ENCODE measurements around the gene MPPED1.

MPPED1 gene

DNA sequence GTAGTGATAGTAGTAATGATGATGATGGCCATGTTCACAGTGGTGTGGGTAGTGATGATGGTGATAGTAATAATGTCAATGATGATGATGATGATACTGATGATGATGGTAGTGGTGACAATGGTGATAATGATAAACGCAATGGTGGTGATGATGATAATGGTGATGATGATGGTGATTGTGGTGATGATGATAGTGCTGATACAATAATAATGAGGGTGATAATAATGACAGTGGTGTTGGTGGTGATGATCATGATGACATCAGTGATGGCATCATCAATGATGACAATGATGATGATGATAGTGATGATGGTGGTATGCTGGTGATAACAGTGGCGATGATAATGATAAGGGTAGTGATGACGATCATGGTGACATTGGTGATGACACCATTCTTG lies 92.3 kb downstream of the MPPED1 start:
- no peak for DNase-seq

DNA sequence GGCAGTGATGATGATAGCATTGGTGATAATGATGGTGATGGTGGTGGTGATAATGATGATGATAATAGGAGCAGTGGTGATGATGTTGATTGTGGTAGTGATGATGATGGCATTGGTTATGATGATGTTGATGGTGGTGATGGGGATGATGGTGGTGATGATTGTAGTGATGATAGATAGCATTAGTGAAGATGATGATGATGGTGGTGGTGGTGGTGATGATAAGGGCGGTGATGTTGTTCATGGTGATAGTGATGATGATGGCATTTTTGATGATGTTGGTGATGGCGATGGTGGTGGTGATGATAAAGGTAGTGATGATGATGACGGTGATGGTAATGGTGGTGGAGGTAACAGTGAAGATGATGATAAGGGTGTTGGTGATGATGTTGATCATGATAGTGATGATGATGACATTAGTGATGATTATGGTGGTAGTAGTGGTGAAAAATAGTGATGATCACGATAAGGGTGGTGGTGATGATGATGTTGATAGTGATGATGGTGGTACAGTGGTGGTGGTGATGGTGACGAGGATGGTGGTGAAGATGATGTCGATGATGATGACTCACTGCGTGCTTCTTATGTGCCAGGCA lies 93.0 kb downstream of the MPPED1 start:
- no peak for DNase-seq

DNA sequence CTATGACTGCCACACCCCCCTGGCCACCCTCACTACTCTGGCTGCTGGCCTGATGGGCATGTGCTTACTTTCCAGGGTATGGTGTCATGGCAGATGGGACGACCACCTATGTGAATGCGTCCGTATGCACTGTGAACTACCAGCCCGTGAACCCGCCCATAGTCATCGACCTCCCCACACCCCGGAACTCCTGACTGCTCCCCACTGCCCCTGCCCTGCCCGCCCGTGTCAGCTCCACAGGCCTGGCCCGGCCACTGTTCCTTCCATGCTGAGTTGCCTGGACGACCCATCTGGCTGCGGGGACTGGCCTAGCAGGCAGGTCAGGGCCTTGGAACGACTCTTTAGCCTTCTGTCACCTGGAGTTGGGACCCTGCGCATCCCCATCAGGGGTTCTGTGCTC lies 93.6 kb downstream of the MPPED1 start:
- DNase-seq, result no peak

DNA sequence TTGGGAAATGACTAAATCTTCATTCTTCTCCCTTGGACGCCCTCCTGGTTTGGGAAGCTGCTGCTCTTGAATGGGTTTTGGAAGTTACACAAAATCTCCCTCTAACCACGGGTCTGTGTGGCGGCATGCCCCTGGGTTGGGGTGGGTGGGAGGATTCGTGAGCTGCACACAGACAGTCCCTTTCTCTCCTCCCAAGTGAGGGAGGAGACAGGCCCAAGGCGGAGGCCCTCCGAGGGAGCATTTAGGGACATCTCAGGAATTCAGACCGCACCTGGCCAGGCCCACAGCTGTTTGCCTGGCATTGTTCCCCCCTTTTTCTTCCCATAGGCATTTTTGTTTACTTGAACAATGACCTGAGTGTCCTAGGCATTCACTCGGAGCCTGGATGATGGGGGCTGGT lies 94.1 kb downstream of the MPPED1 start:
- no peak for DNase-seq

DNA sequence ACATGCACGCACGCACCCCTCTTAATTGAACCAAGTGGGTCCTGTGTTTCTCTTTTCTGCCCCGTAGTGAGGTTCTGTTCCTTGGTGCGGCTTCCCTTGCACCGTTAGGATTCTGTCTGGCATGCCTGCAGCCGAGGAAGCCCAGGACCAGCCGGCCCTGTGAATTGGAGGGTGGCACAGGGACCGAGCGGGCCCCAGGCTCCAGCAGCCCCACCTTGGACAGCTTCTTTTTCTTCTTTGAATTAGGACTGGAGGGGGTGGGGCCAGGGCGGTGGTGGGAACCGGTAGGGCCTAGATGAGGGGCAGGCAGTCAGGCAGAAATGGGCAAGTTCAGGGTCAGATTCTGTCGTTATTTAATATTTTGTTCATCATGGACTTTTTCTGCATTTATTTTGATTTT lies 94.7 kb downstream of the MPPED1 start:
- DNase-seq, result no peak

DNA sequence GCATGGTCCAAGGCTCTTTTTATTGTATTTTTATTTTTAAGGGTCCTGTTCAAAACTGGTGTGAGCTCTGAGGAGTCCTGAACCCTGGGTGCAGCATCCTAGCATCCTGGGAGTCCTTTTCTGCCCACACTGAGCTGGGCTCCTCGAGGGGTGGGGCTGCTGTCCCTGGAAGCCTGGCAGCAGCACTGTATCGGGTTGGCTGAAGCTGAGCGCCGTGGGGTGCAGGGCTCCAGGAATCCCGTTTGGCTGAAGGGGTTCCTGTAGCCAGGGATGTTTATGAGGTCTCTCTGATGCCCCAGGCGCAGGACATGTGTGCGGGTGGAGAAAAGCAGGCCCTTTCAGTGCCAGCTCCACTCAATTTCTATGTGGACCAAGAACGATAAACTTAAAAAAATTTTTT lies 95.4 kb downstream of the MPPED1 start:
- DNase-seq, result no peak

DNA sequence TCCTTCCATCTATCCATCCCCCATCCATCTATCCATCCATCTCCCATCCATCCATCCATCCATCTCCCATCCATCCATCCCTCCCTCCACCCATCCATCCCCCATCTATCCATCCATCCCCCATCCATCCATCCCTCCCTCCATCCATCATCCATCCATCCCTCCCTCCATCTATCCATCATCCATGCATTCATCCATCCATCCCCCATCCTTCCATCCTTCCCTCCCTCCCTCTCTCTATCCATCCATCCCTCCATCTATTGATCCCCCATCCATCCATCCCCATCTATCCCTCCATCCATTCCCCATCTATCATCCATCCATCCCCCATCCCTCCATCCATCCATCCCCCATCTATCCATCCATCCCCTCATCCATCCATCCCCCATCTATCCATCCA lies 96.7 kb downstream of the MPPED1 start:
- DNase-seq, result no peak

DNA sequence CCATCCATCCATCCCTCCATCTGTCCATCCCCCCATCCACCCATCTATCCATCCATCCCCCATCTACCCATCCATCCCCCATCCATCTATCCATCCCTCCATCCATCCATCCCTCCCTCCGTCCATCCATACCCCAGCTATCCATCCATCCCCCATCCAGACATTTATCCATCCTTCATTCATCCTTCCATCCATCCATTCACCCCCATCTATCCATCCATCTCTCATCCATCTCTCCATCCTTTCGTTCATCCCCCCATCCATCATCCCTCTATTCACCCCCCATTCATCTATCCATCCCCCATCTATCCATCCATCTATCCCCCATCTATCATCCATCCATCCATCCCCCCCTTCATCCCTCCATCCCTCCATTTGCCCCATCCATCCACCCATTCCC lies 97.5 kb downstream of the MPPED1 start:
- DNase-seq, result no peak

DNA sequence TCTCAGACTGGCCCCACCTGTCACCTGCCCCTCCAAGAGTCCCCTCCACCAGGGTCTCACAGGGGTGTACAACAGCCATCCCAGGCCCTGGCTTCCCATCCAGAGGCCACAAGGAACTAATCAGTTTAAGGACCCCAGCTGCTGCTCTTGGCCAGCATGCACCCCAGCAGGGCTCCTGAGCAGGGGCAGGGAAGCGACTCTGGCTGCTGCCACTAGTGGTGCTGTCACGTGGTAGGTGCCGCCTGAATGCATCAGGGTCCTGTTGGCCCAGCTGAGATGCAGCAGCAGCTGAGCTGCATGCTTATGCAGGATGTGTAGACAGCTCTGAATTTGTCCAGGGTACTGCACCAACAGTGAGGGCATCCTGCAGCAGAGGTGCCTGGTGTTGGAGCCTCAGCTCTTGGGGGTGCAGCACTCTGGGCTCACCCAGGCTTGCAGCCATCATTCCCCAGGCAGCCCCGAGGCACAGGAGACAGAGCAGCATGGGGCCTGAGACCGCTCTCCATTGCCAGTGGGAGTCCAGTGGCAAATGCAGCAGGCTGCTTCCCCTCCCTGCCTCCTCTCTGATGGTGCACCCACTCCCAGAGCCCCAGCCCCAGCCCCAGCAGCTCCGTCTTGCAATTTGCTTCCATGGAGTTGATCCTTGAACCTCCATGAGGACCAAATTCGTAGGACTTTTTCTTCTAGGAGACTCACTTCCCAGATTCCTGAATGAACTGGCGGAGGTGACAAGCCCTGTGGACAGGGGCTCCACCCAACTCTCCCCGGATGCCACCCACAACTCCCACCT lies 98.7 kb downstream of the MPPED1 start:
- no peak for DNase-seq

DNA sequence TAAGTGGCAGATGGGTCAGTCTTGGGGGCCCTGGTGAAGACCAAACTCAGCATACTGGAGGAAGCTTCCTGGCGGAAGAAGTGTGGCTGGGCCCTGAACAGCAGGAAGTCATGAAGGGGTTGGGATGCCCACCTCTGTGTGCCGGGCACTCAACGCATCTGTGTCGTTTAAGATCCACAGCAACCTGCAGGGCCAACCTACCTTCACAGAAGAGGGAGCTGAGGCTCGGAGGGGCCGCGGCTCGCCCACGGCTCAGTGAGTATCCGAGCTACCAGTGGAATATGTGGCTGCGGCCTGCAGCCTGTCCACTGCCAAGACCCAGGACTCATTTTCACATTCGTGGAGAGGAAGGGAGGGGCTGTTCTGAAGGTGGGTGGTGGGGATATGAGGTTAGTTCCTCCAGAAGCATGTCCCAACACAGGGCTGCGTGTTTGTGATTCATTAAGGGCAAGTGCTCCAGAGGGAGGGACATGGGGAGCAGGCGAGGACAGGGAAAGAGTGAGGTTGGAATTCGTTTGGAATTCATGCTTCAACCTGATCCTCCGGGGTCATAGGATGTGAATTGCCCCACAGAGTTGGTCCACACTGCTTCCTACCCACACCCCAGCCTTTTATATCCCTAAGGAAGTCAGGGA lies 99.6 kb downstream of the MPPED1 start:
- DNase-seq, result no peak

DNA sequence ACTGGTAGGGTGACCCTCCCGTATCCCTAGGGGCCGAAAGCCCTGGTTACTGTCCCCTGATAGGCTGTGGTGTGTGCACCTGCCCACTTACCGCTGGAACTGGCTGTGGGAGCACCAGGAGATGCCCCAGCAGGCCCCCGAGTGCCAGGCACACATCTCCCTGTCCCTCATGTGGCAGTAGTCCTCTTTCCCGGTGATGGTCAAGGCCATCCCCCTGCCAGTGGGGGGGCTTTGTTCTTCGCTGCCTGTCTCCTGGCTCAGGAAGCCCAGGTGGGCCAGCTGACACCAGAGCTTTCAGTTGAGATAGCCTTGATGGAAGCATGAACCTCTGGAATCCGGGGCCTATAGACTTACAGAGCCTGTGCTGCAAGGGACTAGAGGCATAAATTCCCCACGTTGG lies 100.5 kb downstream of the MPPED1 start:
- DNase-seq, result no peak

DNA sequence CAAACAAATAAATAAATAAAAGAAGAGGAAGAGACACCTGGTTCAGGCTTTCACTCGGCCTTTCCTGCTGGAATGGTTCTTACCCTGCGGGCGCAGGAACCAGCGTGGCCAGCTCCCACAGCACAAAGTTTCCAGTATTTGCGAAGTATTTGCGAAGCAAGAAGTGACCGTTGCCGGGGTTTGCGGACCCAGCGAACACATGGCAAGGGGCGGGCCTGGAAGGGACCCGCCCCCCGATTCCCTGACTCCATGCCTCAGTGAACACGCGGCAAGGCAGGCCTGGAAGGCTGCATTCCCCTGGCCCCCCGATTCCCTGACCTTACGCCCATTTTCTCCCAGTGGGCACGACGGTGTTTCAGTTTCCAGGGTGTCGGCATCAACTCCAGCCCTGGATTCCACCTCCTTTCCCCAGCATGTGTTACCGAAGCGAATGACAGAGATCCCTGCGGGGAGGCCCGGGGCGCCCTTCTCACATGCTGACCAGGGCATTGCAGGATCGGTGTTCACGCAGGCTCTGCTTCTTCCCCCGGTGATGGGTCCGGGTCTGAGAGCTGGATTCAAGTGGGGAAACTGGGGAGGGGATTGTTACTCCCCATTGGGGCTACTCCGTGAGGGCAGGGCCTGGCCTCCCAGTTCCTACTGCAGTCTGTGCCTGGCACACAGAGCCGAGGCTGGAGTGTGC lies 102.8 kb downstream of the MPPED1 start:
- no peak for DNase-seq

DNA sequence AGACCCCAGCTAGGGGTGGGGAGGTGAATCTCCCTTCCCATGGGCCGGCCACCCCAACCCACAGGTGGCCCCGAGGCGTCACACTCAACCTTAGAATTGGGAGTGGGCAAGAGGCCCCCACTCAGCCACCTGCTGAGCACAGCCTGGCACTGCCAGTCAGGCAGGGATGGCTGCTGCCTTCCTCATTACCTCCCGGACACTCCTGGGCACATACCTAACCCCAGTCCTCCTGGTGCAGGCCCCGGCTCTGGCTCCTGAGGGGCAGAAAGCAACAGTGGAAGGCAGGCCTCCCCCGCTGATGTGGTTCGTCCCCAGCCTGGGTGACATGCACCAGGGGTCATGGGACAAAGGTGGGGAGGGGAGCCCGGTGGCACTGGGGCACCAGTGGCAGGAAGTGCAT lies 103.6 kb downstream of the MPPED1 start:
- DNase-seq, result no peak

DNA sequence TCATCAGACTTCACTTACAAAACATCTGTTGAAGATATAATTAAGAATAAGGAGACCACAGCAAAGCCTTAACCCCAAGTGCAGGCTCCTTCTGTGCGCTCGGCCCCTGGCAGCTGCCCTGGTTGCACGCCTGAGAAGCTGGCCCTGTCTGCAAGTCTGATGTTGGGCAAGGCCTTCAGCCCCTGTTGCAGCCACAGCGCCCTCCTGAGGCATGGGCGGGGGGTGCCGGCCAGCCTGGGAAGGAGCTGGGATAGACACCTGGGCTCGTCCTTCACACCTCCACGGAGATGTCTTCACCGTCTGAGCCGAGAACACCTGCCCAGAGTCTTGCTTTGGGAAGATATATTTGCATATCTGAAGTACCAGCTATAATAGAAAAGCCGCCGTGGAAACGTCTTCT lies 104.1 kb downstream of the MPPED1 start:
- DNase-seq, result no peak

DNA sequence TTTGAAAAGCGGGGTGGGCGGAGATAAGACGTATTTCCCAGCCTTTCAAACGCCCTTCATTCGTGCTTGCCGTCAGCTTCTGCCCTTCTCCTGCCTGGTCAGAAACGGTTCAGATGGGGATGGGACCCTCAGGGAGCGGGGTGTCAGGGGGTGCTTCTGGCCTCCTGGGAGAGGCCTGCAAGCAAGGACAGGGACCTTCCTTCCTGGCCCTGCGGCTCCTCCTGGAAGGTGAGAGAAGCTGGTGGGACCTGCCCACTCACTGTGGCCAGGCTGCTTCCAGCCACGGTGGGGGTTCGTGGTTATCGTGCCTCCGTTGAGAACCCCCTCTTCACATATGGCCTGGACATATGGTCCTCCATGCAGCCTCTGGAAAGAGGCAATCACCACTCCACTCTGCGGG lies 104.6 kb downstream of the MPPED1 start:
- no peak for DNase-seq

DNA sequence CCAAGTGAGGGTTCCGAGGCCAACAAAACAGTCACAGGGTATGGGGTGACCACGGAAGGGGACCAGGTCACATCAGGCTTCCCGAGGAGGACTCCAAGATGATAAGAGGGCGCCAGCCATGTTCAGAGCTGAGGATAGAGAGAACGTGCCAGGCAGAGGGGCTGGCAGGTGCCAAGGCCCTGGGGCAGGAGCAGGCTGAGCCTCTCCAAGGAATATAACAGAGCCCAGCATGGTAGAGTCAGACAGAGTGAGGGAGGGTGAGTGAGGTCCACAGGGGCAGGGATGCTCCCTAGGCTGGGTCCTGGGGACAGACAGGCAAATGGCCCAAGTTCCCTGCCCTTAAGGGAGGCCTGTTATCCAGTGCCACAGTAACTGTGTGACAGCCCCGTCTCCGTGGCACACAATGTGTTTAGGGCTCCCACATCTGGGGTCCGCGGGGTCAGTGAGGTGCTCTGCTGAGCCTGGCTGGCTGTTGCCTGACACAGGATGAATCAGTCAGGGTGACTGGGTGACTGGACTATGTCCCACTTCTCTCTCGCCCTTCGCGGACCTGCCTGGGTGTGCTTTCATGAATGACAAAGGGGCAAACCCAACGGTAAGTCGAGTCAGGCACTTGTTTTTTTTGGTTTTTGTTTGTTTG lies 105.3 kb downstream of the MPPED1 start:
- DNase-seq, result no peak

DNA sequence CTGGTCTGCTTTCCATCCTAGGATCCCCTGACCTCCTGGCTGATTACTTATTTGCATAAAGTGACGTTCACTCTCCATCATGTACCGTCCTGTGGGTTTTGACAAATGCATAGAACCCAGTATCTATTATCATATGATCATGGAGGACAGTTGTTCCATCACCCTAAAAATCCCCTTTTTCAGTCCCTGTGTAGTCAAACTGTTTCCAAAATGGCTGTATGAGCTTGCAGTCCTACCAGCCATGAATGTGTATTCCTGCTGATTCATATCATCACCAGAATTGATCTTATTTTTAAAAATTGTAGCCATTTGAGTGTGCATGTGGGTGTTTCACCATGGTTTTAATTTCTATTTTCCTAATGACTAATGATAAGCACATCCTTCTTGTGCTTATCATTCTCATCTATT lies 108.8 kb downstream of the MPPED1 start:
- no peak for DNase-seq

DNA sequence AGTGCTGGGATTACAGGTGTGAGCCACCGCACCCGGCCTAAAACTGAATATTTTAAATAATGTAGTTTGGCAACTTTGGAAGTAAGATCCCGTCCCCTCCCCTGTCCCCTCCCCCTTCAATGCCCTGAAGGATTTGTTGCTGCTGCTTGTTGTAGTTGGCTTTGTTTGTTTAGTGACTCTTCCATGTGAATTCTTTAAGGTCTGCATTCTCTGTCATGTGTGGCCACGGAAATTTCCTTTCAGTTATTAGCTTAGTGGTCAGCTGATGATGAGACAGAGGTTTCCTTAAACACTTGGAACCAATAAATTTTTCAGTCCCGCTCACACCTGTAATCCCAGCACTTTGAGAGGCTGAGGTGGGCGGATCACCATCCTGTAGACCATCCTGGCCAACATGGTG lies 109.9 kb downstream of the MPPED1 start:
- no peak for DNase-seq

DNA sequence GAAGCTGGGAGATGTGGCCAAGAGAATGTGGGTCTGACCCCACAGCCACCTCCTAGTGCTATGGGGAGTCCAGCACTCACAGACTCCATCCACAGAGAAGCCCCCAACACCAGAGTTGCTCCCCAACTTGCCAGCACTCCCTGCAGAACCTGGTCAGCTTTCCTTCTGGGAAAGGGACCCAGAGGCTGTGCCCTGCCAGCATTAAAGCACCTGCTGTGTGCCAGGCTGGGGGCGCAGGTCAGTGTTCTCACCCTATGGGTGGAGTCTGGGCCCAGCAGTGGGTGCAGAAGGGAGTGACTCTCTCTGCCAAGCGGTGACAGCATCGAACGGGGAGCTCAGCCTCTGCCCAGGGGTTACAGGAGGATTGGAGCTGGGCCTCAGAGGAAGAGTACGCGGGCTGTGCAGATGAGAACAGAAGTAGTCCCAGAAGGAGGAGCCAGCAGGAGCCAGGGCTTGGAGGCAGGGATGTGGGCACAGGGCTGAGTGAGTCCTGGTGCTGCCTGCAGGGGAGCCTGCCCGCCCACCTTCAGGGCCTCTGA lies 114.4 kb downstream of the MPPED1 start:
- DNase-seq, result no peak

DNA sequence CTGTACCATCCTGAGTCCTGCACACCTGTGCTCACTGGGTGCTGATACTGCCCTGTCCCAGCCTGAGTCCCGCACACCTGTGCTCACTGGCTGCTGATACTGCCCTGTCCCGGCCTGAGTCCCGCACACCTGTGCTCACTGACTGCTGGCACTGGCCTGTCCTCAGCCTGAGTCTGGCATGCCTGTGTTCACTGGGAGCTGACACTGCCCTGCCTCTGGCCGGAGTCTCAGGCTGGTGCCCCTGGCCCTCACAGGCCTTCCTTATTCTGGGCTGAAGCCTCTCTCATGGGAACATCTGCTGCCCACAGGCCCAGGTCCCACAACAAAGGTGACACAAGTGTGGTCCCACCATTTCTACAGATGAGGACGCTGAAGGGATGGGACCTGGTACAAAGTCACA lies 115.1 kb downstream of the MPPED1 start:
- no peak for DNase-seq

DNA sequence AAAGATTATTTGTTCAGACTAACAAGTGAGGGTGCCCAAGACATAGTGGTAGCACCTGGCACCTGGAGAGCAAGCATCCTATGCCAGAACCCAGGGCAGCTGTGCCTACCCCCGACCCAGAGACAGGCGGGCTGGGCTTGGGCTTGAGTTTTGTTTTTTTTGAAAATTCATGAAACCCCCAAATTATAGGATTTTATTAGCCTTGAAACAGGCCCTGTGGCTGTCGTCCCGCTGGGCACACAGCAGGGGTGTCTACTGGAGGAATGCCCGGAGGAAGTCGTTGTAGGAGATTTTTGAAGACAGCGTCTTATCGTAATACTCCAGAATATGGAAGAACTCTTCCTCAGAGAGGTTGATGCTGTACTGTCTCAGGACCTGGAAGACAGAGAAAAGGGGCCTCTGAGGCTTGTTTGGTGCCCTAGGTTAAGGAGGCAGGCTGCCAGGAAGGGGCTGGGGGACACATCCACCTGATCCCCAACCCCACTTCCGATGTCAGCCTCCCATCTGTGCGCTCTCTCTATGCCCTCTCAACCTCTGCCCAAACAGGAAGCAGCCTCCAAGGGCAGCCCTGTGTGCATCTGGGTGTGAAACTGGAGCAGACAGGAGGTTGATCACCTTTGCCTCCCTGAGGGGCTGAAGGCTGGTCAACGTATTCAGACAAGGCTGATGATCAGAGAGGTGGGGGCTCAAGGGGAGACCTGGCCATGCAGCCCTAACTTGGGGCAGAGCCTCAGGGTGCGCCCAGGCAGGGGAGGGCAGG lies 117.0 kb downstream of the MPPED1 start:
- no peak for DNase-seq

DNA sequence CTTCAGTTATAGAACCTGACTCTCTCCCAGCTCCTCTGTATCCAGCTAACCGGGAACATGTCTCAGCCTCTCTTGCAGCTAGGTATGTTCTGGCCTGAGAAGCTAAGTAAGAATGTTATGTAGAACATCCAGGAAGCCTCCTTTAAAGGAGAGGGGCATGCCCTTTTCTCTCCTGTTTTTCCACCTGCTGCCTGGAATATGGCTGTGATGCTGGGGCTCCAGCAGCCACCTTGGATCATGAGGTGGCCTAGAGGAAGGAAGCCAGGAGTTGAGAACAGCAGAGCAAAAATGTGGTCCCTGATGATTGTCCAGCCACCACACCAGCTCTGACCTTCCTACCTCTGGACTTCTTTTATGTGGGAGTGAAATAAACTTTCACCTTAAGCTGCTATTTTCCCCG lies 117.6 kb downstream of the MPPED1 start:
- DNase-seq, result no peak
